ENCODE data around the gene NKX6-1.

DNA sequence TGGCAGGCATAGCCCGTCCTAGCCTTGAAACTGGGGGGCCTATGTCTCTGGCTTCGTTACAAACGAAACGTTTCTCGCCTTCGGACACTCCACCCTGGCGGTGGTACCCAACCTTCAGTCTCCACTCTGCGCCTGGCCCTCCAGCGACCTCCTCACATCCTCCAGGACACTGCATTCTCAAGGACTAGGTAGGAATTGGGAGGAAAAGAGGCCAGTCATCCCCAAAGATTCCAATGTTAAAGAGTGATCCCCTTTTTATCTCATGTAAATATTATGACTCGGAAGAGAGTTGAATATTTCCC lies 2.1 kb upstream of the NKX6-1 start:
- TF ChIP-seq, protein P1, sequence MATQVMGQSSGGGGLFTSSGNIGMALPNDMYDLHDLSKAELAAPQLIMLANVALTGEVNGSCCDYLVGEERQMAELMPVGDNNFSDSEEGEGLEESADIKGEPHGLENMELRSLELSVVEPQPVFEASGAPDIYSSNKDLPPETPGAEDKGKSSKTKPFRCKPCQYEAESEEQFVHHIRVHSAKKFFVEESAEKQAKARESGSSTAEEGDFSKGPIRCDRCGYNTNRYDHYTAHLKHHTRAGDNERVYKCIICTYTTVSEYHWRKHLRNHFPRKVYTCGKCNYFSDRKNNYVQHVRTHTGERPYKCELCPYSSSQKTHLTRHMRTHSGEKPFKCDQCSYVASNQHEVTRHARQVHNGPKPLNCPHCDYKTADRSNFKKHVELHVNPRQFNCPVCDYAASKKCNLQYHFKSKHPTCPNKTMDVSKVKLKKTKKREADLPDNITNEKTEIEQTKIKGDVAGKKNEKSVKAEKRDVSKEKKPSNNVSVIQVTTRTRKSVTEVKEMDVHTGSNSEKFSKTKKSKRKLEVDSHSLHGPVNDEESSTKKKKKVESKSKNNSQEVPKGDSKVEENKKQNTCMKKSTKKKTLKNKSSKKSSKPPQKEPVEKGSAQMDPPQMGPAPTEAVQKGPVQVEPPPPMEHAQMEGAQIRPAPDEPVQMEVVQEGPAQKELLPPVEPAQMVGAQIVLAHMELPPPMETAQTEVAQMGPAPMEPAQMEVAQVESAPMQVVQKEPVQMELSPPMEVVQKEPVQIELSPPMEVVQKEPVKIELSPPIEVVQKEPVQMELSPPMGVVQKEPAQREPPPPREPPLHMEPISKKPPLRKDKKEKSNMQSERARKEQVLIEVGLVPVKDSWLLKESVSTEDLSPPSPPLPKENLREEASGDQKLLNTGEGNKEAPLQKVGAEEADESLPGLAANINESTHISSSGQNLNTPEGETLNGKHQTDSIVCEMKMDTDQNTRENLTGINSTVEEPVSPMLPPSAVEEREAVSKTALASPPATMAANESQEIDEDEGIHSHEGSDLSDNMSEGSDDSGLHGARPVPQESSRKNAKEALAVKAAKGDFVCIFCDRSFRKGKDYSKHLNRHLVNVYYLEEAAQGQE (IDR thresholded peaks at IDR 0.05; ENCODE audit: borderline replicate concordance) = no peak
- TF ChIP-seq POLR2AphosphoS5 (IDR thresholded peaks at IDR 0.05) (no peak), RAD21 (conservative IDR thresholded peaks at IDR 0.05) (no peak), EZH2 (IDR thresholded peaks at IDR 0.05; ENCODE audit: borderline replicate concordance, insufficient read depth, low read length, poor library complexity, severe bottlenecking) (no peak)
- TF ChIP-seq, protein P2, sequence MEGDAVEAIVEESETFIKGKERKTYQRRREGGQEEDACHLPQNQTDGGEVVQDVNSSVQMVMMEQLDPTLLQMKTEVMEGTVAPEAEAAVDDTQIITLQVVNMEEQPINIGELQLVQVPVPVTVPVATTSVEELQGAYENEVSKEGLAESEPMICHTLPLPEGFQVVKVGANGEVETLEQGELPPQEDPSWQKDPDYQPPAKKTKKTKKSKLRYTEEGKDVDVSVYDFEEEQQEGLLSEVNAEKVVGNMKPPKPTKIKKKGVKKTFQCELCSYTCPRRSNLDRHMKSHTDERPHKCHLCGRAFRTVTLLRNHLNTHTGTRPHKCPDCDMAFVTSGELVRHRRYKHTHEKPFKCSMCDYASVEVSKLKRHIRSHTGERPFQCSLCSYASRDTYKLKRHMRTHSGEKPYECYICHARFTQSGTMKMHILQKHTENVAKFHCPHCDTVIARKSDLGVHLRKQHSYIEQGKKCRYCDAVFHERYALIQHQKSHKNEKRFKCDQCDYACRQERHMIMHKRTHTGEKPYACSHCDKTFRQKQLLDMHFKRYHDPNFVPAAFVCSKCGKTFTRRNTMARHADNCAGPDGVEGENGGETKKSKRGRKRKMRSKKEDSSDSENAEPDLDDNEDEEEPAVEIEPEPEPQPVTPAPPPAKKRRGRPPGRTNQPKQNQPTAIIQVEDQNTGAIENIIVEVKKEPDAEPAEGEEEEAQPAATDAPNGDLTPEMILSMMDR (IDR thresholded peaks at IDR 0.05; ENCODE audit: poor library complexity, severe bottlenecking) = no peak
